ENCODE measurements around the gene SLC6A3. TPM values are rescaled to one million over a fixed set of nuclear protein-coding genes. Genes with fewer than 3 reads are reported as not detected.

Gene SLC6A3
- total RNA-seq, 2 experiments from 2014 or later: not detected

GRCh38 chr5:1447671-1448361 is 2.6 kb upstream of the SLC6A3 start:
- DNase-seq (ENCODE audit: low spot score): no peak

DNA sequence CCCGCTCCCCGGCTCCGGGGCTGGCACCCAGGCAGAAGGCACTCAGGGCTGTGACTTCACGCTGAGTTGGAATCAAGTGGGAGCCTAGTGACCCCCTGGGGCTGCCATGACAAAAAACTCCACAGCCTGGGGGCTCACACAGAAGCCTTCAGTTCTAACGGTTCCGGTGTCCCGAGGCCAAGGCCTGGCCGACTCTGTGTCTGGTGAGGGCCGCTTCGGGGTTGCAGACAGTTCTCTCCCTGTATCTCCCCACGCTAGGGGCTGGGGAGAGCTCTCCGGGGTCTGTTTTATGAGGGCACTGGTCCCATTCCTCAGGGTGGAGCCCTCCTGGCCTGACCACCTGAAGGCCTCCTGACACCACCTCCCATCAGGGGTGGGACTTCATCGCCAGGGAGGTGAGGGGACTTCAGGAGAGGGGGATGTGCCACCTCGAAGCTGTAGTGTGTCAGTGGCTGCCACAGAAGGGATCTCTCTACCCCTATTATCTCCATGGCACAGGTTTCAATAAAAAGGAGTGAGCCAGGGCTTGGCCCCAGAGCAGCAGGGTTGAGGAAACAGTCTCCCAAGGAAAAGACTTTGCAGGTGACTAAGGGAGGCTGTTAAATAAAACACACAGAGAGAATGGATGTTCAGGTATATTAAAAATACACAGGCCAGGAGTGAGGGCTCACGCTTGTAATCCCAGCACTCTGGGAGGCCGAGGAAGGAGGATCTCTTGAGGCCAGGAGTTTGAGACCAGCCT is 1.5 kb upstream of the SLC6A3 start:
- CTCF ChIA-PET (ENCODE audit: unreplicated experiment): no interaction called here
- Histone ChIP-seq H3K27ac (ENCODE audit: low read depth, low read length, poor library complexity, severe bottlenecking) (no peak overlapping the region), H3K9me3 (ENCODE audit: low read length) (no peaks in the 10 kb centered on the region), H3K36me3 (ENCODE audit: insufficient read depth, low read length) (no peaks in the 10 kb centered on the region), H2AFZ (ENCODE audit: low read length) (no peak overlapping the region), H4K20me1 (ENCODE audit: insufficient read depth, low read length) (no peaks in the 10 kb centered on the region), H3K4me1 (ENCODE audit: insufficient read depth, low read length, poor library complexity, severe bottlenecking) (no peaks in the 10 kb centered on the region), H3K9me2 (ENCODE audit: insufficient read depth, low read length) (no peaks in the 10 kb centered on the region), H3K4me2 (ENCODE audit: low read length) (no peak overlapping the region), H3K4me3 (ENCODE audit: low read depth, low read length, poor library complexity, severe bottlenecking) (no peak overlapping the region), H3K79me2 (ENCODE audit: insufficient read depth, low read depth, low read length) (no peaks in the 10 kb centered on the region)
- BruUV-seq (replicated peaks): no TSS peak
- POLR2A ChIA-PET: no interaction called here
- DNase-seq (ENCODE audit: low spot score): no peak
- no peak for TF ChIP-seq EZH2phosphoT487 (IDR thresholded peaks at IDR 0.05; ENCODE audit: borderline replicate concordance, low read depth, low read length)
- intact Hi-C loops (cut with micrococcal nuclease; ENCODE audit: unreplicated experiment): no loop called here

More at GRCh38 chr5:1447671-1448361, 2.6 kb upstream of the SLC6A3 start:
- no peak overlapping the region for H3K4me3 ChIP-seq (ENCODE audit: low read depth, low read length, poor library complexity, severe bottlenecking)
- no peaks in the 10 kb centered on the region for H4K20me1 ChIP-seq (ENCODE audit: insufficient read depth, low read length)
- H3K4me1 ChIP-seq (ENCODE audit: insufficient read depth, low read length, poor library complexity, severe bottlenecking): no peaks in the 10 kb centered on the region
- CTCF ChIA-PET (ENCODE audit: unreplicated experiment): no interaction called here
- H3K4me2 ChIP-seq (ENCODE audit: low read length): no peak overlapping the region
- no peaks in the 10 kb centered on the region for H3K36me3 ChIP-seq (ENCODE audit: insufficient read depth, low read length)
- no peaks in the 10 kb centered on the region for H3K79me2 ChIP-seq (ENCODE audit: insufficient read depth, low read depth, low read length)
- no peak overlapping the region for H2AFZ ChIP-seq (ENCODE audit: low read length)
- BruUV-seq (replicated peaks): no TSS peak
- TF ChIP-seq CTCF (conservative IDR thresholded peaks at IDR 0.05; ENCODE audit: low read length) (no peak), EZH2phosphoT487 (IDR thresholded peaks at IDR 0.05; ENCODE audit: borderline replicate concordance, low read depth, low read length) (no peak)
- H3K9me2 ChIP-seq (ENCODE audit: insufficient read depth, low read length): no peaks in the 10 kb centered on the region
- POLR2A ChIA-PET: no interaction called here
- no peak overlapping the region for H3K27ac ChIP-seq (ENCODE audit: low read depth, low read length, poor library complexity, severe bottlenecking)
- intact Hi-C loops (cut with micrococcal nuclease; ENCODE audit: unreplicated experiment): no loop called here
- 0 out of 2 replicates have a peak, but pooled peaks cover 2% of the 10 kb centered on the region for H3K9me3 ChIP-seq (ENCODE audit: low read length)

GRCh38 chr5:1445689-1446601 is 705 bp upstream of the SLC6A3 start:
- Histone ChIP-seq H3K4me2 (ENCODE audit: low read length) (no peak overlapping the region), H3K27ac (ENCODE audit: low read depth, low read length, poor library complexity, severe bottlenecking) (no peak overlapping the region), H3K79me2 (ENCODE audit: insufficient read depth, low read depth, low read length) (no peaks in the 10 kb centered on the region), H3K4me3 (ENCODE audit: low read depth, low read length, poor library complexity, severe bottlenecking) (no peak overlapping the region), H3K9me3 (ENCODE audit: low read length) (no peaks in the 10 kb centered on the region), H4K20me1 (ENCODE audit: insufficient read depth, low read length) (no peaks in the 10 kb centered on the region), H3K36me3 (ENCODE audit: insufficient read depth, low read length) (no peaks in the 10 kb centered on the region), H2AFZ (ENCODE audit: low read length) (no peak overlapping the region), H3K4me1 (ENCODE audit: insufficient read depth, low read length, poor library complexity, severe bottlenecking) (no peaks in the 10 kb centered on the region), H3K9me2 (ENCODE audit: insufficient read depth, low read length) (no peaks in the 10 kb centered on the region)
- TF ChIP-seq EZH2phosphoT487 (IDR thresholded peaks at IDR 0.05; ENCODE audit: borderline replicate concordance, low read depth, low read length) (no peak), CTCF (conservative IDR thresholded peaks at IDR 0.05; ENCODE audit: low read length) (no peak)
- intact Hi-C loops (cut with micrococcal nuclease; ENCODE audit: unreplicated experiment): no loop called here
- ChIA-PET POLR2A (no interaction called here), CTCF (ENCODE audit: unreplicated experiment) (no interaction called here)
- no TSS peak for BruUV-seq (replicated peaks)
- no peak for DNase-seq (ENCODE audit: low spot score)

All from OCI-LY7 (cell line).